Common myeloid progenitor, CD34-positive (primary cell): Measurements from ENCODE around the gene TCEA3. TPM values are rescaled to one million over a fixed set of nuclear protein-coding genes. Genes with fewer than 3 reads are reported as not detected.

Experiments used
- CTCF ChIA-PET: fragments of 350-600 bp; sonication (Branson Sonifier 250); formaldehyde crosslinking; loops from one replicate; lab custom pipeline; 2021; ENCODE audit warnings: antibody characterized with exemption; lab: Charles Lee
- POLR2A ChIA-PET: fragments of 350-600 bp; sonication (Branson Sonifier 250); formaldehyde crosslinking; loops from one replicate; lab custom pipeline; 2021; ENCODE audit warnings: antibody characterized with exemption; lab: Charles Lee
- DNase-seq, 3 donors: peaks; one replicate each; pipeline versions ENCODE4 v3.0.0 to v3.0.0-alpha.2; 2013
- H3K27ac ChIP-seq, 2 experiments: 1 replicate in 1 of 2; 2 replicates in 1 of 2; pipeline ENCODE4 v1.7.0; 2013; ENCODE audit warnings: inconsistent platforms in 2 of 2, low read length in 2 of 2, mild to moderate bottlenecking in 2 of 2, low read depth in 1 of 2, moderate library complexity in 1 of 2; ENCODE audit not compliant: severe bottlenecking in 2 of 2, insufficient read depth in 1 of 2, poor library complexity in 1 of 2
- H3K27me3 ChIP-seq, 5 experiments: replicated peaks in 2 of 5; 1 replicate in 3 of 5; 2 replicates in 2 of 5; pipeline versions ENCODE4 v1.6.1 to v1.7.0; 2013; ENCODE audit warnings: low read length in 4 of 5, mild to moderate bottlenecking in 2 of 5, moderate library complexity in 2 of 5, inconsistent platforms in 1 of 5; ENCODE audit not compliant: insufficient read depth in 5 of 5, control insufficient read depth in 4 of 5
- H3K36me3 ChIP-seq, 4 experiments: 1 replicate in 2 of 4; 2 replicates in 2 of 4; pipeline versions ENCODE4 v1.6.1 to v1.7.0; 2013; ENCODE audit warnings: low read length in 3 of 4, control low read depth in 1 of 4, mild to moderate bottlenecking in 1 of 4; ENCODE audit not compliant: control insufficient read depth in 4 of 4, insufficient read depth in 4 of 4
- H3K4me1 ChIP-seq, 4 experiments: 1 replicate in 3 of 4; 2 replicates in 1 of 4; pipeline versions ENCODE4 v1.6.1 to v1.7.1; 2013; ENCODE audit warnings: low read length in 3 of 4, mild to moderate bottlenecking in 3 of 4, control low read depth in 1 of 4, inconsistent platforms in 1 of 4, moderate library complexity in 1 of 4; ENCODE audit not compliant: control insufficient read depth in 4 of 4, insufficient read depth in 4 of 4; ENCODE audit errors: control extremely low read depth in 1 of 4
- H3K4me3 ChIP-seq, 7 experiments: 1 replicate in 4 of 7; 2 replicates in 3 of 7; pipeline versions ENCODE4 v1.5.1 to v1.7.0; 2013; ENCODE audit warnings: mild to moderate bottlenecking in 7 of 7, low read length in 6 of 7, moderate library complexity in 6 of 7, inconsistent platforms in 2 of 7, low read depth in 2 of 7, control low read depth in 1 of 7; ENCODE audit not compliant: insufficient read depth in 4 of 7, control insufficient read depth in 1 of 7; ENCODE audit errors: extremely low read depth in 1 of 7
- H3K9me3 ChIP-seq, 5 experiments: 1 replicate in 4 of 5; 2 replicates in 1 of 5; pipeline versions ENCODE4 v1.6.1 to v1.7.1; 2013; ENCODE audit warnings: low read length in 4 of 5, mild to moderate bottlenecking in 2 of 5, inconsistent platforms in 1 of 5, low read depth in 1 of 5, moderate library complexity in 1 of 5; ENCODE audit not compliant: control insufficient read depth in 4 of 5, insufficient read depth in 2 of 5; ENCODE audit errors: control extremely low read depth in 1 of 5
- WGBS: methylation state at CpG from one replicate; pipeline ENCODE4 v1.1.5; 2013; ENCODE audit not compliant: insufficient coverage; 5-methylcytosine and 5-hydroxymethylcytosine counted together
- polyA plus RNA-seq: library from polyadenylated mRNA; unstranded; fragments of 120-200 nt; gene quantifications from one replicate; pipeline ENCODE4 v1.2.1, GENCODE V29; 2013

The TCEA3 gene
- 0.13 TPM for polyA plus RNA-seq

DNA sequence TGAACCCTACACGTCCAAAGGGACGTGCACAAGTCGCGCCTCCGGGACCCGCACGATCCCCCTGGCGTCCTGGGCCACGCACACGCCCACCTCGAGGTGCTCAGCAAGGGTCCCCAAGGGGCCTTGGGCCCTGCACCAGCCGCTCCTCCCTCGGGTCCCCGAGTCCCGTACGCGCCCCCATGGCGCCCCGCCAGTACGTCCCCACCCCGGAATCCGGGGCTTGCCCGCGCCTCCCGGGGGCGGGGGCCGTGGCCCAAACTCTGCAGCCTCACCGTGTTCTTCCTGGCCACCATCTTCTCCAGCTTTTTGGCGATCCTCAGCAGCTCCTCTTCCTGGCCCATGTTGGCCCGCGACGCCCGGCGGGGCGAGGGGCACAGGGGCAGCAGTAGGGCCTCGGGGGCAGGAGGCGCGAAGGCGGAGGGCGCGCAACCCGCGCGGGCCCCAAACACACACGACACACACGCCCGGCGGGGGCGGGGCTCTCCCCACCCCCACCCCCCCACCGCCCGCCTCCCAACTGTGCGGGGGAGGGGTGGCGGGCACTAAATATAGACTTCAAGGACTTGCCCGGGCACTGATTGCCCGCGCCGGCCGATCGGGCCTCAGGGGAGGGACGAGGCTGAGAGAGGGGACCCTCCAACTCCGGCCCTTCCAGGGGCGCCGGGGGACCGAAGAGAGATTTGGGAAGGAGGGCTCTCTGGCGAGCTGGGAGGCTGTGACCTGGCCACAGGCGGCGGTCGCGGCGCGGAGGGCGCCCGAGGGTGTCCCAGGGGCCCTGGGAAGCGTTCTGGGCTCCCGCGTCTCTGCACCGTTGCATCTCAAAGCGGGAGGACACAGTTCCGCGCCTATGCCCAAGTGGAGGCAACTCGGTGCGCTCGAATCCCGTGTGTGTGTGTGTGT is at the start of gene TCEA3:
Gene TCEA3, minus strand, starts transcription at position 456 of the 900 bp plus-strand sequence. Its CDS starts 115 bp downstream, at position 341.
- ChIA-PET CTCF (no interaction called here), POLR2A (no interaction called here)
- DNase-seq = peak in 2 of 3 donors; percentile 36 to 52
- Histone ChIP-seq H3K27me3 (peaks cover 4 to 48% (median 17%) of the 10 kb centered on the region in 5 experiments), H3K4me3 (peak within 1 kb of the TSS in 6 of 7 experiments; percentile 8 to 70 (median 38)), H3K4me1 (peaks cover 5 to 33% (median 27%) of the 10 kb centered on the region in 4 experiments), H3K27ac (no peak within 1 kb of the TSS), H3K36me3 (no peaks in the 10 kb centered on the region), H3K9me3 (peaks cover 0 to 2% (median 0%) of the 10 kb centered on the region in 5 experiments)
- WGBS = 1% methylated on average over 47 of the region's 84 CpGs

DNA sequence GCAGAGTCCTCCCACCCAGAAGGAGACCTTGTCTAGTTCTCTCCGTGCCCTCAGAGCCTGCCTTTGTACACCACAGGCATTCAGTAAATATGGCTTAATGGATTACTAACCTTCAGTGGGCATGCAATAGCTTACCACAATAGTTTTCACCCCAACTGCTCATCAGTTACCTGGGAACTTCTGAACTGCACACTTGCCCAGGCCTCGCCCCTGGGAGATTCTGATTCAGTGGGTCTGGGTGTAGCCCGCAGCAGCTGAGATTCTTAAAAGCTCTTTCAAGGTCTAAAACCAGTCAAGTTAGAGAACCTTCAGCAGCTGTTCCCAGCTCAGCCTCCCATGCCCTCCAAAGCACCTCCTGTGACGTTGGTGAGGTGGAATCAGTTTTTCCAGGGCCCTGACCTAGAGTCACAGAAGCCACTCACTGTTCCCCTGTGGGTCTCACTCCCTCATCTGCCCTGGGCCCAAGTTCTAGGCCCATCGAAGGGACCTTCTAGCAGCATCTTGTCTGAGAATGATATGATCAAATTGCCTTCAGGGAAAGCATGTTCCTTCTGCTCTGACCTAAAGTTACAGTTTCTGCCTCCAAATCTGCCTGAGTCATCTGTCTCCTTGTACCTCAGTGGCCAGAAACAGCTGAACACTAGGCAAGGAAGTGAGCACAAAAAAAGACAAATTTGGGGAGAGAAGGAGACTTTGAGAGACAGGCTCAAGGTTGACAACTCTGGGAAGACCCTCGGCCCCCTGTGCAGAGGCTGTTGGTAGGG is 48.7 kb upstream of the TCEA3 start:
- 95% methylated on average over 5 of the region's 6 CpGs for WGBS
- Histone ChIP-seq H3K27ac (no peak overlapping the region), H3K36me3 (no peaks in the 10 kb centered on the region), H3K4me1 (no peaks in the 10 kb centered on the region), H3K4me3 (no peak overlapping the region), H3K27me3 (no peaks in the 10 kb centered on the region), H3K9me3 (no peaks in the 10 kb centered on the region)
- no peak for DNase-seq
- CTCF ChIA-PET = interaction anchor here (0.6 to 0.9 kb wide), 2 partner anchors 94 to 181 kb away, joined by 3 read pairs; no protein-coding TSS in a partner anchor
- POLR2A ChIA-PET = no interaction called here

DNA sequence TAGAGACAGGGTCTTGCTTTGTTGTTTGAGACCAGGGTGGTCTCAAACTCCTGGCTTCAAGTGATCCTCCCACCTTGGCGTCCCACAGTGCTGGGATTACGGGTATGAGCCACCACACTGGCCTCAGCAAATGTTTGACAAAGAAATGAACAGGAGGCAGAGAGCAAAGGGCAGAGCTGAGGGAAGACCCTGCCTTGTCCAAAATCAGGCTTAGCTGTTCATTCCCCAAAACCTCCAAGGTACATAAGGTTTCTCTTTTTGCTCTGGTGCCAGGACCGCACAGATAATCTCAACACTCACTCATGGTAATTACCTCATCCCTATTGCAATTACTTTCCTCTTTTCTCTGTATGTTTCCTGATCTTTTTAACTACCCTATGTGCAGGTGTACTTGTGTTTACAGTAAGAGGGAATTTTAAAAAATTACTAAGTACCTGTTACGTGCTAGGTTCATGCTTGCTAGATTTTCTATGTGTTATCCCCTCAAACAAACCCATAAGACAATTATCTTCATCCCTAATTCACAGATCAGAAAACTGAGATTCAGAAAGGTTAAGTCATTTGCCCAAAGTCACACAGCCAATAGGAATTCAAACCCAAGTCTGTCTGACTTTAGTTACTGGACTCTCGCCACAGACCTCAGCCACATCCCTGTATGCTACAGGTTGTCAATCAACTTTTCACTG is 47.9 kb upstream of the TCEA3 start:
- CTCF ChIA-PET = interaction anchor here (0.9 to 1.0 kb wide), 2 partner anchors 165 to 182 kb away, joined by 3 read pairs; no protein-coding TSS in a partner anchor
- H3K4me1 ChIP-seq = no peaks in the 10 kb centered on the region
- 96% methylated on average over 3 of the region's 5 CpGs for WGBS
- no peak overlapping the region for H3K4me3 ChIP-seq
- H3K27ac ChIP-seq = no peak overlapping the region
- no peak for DNase-seq
- H3K9me3 ChIP-seq = no peaks in the 10 kb centered on the region
- no peaks in the 10 kb centered on the region for H3K27me3 ChIP-seq
- POLR2A ChIA-PET = no interaction called here
- H3K36me3 ChIP-seq = no peaks in the 10 kb centered on the region

DNA sequence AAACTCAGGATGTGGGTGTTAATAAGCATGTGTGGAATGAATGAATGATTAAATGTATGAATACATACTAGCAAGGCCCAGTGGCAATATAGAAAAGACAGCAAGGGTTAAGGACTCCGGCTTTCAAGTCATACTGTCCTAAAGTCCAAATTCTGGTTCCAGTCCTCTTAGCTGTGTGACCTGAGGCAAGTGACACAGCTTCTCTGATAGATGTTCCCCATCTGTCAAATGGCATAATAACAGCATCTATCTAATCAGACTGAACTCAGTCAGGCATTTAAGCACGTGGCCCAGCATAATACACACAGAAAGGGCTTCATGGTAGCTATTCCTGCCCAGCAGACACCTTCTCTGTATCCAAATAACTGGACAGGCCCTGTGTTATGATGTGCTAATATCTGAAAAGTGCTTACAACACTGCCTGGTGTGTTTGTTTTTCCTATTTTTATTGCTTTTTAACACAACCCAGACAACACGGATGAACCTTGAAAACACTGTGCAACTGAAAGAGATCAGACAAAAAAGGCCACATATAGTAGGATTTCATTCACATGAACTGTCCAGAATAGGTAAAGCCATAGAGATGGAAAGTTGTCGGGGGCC is 47.0 kb upstream of the TCEA3 start:
- H3K27me3 ChIP-seq = no peaks in the 10 kb centered on the region
- WGBS = 96% methylated on average over 2 of the region's 4 CpGs
- CTCF ChIA-PET = interaction anchor here (0.6 to 1.0 kb wide), 2 partner anchors 11 to 166 kb away, joined by 3 read pairs; no protein-coding TSS in a partner anchor
- H3K4me1 ChIP-seq = no peaks in the 10 kb centered on the region
- H3K4me3 ChIP-seq = no peak overlapping the region
- no peaks in the 10 kb centered on the region for H3K36me3 ChIP-seq
- H3K9me3 ChIP-seq = no peaks in the 10 kb centered on the region
- no peak for DNase-seq
- POLR2A ChIA-PET = no interaction called here
- H3K27ac ChIP-seq = no peak overlapping the region

DNA sequence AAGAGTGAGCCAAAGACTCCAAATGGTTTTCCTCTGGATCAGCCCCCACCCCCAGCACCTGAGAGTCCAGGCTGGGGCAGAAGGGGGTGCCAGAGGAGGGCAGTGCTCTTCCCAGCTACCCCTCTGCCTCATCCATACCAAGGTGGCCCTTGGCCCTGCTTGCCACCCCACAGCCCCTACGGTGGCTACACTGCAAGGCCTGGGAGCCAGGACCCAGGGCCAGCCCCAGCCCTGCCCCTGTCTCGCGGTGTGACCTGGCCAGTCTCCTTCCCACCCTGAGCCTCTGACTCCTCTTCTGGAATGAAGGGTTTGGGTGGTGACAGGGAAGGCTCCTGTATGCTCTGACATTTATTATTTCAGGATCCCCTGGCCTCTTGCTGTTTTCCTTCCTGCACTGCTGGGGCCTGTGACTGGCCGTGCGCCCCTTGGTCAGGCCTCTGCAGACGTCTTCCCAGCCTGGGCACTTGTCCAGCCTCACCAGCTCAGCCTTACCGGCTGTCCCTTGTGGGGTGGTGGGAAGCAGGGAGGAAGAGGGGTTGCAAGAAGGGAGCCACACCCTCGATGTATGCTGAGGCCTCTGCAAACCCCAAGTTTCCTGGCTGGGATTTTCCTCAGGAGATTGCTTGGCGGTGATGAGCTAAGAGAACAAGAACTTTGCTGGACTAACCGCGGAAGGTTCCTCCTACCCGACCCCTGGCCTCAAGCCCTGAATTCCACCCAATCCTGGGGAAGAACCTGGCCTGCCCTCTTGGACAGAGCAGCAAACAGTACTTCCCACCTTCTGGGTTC is 45.9 kb upstream of the TCEA3 start:
- ChIA-PET CTCF (interaction anchor here (0.8 to 1.2 kb wide), 2 partner anchors 24 to 26 kb away, joined by 3 read pairs; no protein-coding TSS in a partner anchor), POLR2A (no interaction called here)
- Histone ChIP-seq H3K9me3 (no peaks in the 10 kb centered on the region), H3K36me3 (no peaks in the 10 kb centered on the region), H3K27ac (no peak overlapping the region), H3K4me1 (no peaks in the 10 kb centered on the region), H3K4me3 (no peak overlapping the region), H3K27me3 (no peaks in the 10 kb centered on the region)
- DNase-seq = no peak
- 99% methylated on average over 7 of the region's 12 CpGs for WGBS

DNA sequence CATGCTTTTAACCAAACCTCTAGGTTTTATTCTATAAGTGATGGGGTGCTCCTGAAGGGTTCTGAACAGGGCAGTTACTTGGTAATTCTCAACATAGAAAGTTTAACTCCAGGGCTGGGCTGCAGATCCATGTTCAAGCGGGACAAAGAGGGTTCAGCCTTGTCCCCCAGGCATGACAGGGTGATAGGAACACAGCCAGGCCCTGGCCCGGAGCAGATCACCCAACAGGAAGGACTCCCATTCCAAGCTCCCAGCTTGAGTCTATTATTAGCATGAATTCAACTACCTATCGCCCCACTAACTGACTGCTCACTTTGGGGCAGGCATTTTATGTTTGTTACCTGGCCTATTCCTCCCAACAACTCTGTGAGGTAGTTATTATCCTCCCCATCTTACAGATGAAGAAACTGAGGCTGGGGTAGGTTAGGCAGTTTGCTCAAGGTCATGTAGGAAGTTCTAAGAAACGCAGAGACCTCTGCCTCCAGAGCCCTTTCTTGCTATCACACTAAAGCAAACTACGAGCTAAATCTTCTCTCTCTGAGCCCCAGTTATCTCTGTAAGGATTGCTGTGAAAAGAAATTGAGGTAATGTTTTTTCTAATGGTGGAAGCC is 44.9 kb upstream of the TCEA3 start:
- Histone ChIP-seq H3K27me3 (no peaks in the 10 kb centered on the region), H3K9me3 (no peaks in the 10 kb centered on the region), H3K36me3 (no peaks in the 10 kb centered on the region), H3K4me1 (no peaks in the 10 kb centered on the region), H3K27ac (no peak overlapping the region), H3K4me3 (no peak overlapping the region)
- 70% methylated on average over 4 of the region's 5 CpGs for WGBS
- ChIA-PET CTCF (interaction anchor here (1.2 kb wide), 1 partner anchor 25 kb away, joined by 3 read pairs; no protein-coding TSS in a partner anchor), POLR2A (no interaction called here)
- DNase-seq = no peak
